ENCODE results near the gene PER2. TPM values are rescaled to one million over a fixed set of nuclear protein-coding genes. Genes with fewer than 3 reads are reported as not detected.

Gene PER2
- total RNA-seq, 4 donors from 2014 or later = 15.9 to 82.3 (median 18.1) TPM

- intact Hi-C loops (cut with DNase I; ENCODE audit: low total_unique reads) = no loop called here
- 87 to 88% methylated on average over 10 to 11 of the region's 11 CpGs for WGBS, 2 donors
- H3K4me3 ChIP-seq (ENCODE audit: low read depth, poor library complexity, severe bottlenecking) = no peak overlapping the region
- no peak for DNase-seq (ENCODE audit: low spot score in 2 of 2)
- TF ChIP-seq, protein P1, sequence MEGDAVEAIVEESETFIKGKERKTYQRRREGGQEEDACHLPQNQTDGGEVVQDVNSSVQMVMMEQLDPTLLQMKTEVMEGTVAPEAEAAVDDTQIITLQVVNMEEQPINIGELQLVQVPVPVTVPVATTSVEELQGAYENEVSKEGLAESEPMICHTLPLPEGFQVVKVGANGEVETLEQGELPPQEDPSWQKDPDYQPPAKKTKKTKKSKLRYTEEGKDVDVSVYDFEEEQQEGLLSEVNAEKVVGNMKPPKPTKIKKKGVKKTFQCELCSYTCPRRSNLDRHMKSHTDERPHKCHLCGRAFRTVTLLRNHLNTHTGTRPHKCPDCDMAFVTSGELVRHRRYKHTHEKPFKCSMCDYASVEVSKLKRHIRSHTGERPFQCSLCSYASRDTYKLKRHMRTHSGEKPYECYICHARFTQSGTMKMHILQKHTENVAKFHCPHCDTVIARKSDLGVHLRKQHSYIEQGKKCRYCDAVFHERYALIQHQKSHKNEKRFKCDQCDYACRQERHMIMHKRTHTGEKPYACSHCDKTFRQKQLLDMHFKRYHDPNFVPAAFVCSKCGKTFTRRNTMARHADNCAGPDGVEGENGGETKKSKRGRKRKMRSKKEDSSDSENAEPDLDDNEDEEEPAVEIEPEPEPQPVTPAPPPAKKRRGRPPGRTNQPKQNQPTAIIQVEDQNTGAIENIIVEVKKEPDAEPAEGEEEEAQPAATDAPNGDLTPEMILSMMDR (IDR thresholded peaks at IDR 0.05) = no peak
- no peak for TF ChIP-seq POLR2A (IDR thresholded peaks at IDR 0.05)
Measured at GRCh38 chr2:238305965-238306671, 17.7 kb upstream of the PER2 start.

GRCh38 chr2:238305092-238305862 lies 16.9 kb upstream of the PER2 start:
- intact Hi-C loops (cut with DNase I; ENCODE audit: low total_unique reads) = no loop called here
- no peak overlapping the region for H3K4me3 ChIP-seq (ENCODE audit: low read depth, poor library complexity, severe bottlenecking)
- WGBS, 2 donors = 87 to 94% methylated on average over 11 to 12 of the region's 12 CpGs
- no peak for TF ChIP-seq POLR2A (IDR thresholded peaks at IDR 0.05)
- TF ChIP-seq, protein P1 (IDR thresholded peaks at IDR 0.05) = no peak
- no peak for DNase-seq (ENCODE audit: low spot score in 2 of 2)

GRCh38 chr2:238304116-238304515 lies 15.7 kb upstream of the PER2 start:
- intact Hi-C loops (cut with DNase I; ENCODE audit: low total_unique reads) = no loop called here
- 93 to 95% methylated on average over 6 of the region's 6 CpGs for WGBS, 2 donors
- H3K4me3 ChIP-seq (ENCODE audit: low read depth, poor library complexity, severe bottlenecking) = no peak overlapping the region

DNA sequence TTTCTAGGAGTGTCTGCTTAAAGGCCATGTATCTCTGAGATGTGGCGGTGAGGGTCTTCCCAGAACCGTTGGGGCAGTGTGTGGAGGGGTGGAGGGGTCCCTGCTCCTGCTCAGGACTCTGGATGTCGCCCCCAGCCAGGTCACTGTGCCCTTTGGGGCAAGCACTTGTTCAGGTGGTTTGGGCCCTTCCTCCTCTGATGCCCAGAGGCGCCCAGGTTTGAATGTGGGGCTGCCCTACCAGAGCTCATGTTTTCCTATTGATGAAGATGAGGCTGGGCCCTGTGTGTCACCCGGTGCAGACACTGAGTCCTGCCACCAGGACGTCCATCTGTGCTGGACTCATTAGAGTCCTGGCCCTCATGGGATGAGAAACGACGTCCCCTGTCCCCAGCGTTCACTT lies 14.3 kb upstream of the PER2 start:
- intact Hi-C loops (cut with DNase I; ENCODE audit: low total_unique reads) = no loop called here
- DNase-seq (ENCODE audit: low spot score in 2 of 2) = no peak
- H3K4me3 ChIP-seq (ENCODE audit: low read depth, poor library complexity, severe bottlenecking) = no peak overlapping the region
- no peak for TF ChIP-seq POLR2A (IDR thresholded peaks at IDR 0.05)
- TF ChIP-seq, protein P1 (IDR thresholded peaks at IDR 0.05) = no peak
- 88 to 97% methylated on average over 8 to 9 of the region's 9 CpGs for WGBS, 2 donors

More at GRCh38 chr2:238304116-238304515, 15.7 kb upstream of the PER2 start:
- DNase-seq (ENCODE audit: low spot score in 2 of 2) = no peak
- no peak for TF ChIP-seq POLR2A (IDR thresholded peaks at IDR 0.05)
- TF ChIP-seq, protein P1 (IDR thresholded peaks at IDR 0.05) = no peak

GRCh38 chr2:238302087-238302486 lies 13.7 kb upstream of the PER2 start:
- H3K4me3 ChIP-seq (ENCODE audit: low read depth, poor library complexity, severe bottlenecking) = no peak overlapping the region
- 62 to 69% methylated on average over 3 of the region's 3 CpGs for WGBS, 2 donors
- no peak for DNase-seq (ENCODE audit: low spot score in 2 of 2)
- TF ChIP-seq, protein P1 (IDR thresholded peaks at IDR 0.05) = no peak
- TF ChIP-seq POLR2A (IDR thresholded peaks at IDR 0.05) = no peak
- intact Hi-C loops (cut with DNase I; ENCODE audit: low total_unique reads) = no loop called here
